ENCODE data around the gene INO80E. TPM values are rescaled to one million over a fixed set of nuclear protein-coding genes. Genes with fewer than 3 reads are reported as not detected.

Gene INO80E
- total RNA-seq, 2 experiments from 2014 or later, result 84.1 to 94.0 TPM

DNA sequence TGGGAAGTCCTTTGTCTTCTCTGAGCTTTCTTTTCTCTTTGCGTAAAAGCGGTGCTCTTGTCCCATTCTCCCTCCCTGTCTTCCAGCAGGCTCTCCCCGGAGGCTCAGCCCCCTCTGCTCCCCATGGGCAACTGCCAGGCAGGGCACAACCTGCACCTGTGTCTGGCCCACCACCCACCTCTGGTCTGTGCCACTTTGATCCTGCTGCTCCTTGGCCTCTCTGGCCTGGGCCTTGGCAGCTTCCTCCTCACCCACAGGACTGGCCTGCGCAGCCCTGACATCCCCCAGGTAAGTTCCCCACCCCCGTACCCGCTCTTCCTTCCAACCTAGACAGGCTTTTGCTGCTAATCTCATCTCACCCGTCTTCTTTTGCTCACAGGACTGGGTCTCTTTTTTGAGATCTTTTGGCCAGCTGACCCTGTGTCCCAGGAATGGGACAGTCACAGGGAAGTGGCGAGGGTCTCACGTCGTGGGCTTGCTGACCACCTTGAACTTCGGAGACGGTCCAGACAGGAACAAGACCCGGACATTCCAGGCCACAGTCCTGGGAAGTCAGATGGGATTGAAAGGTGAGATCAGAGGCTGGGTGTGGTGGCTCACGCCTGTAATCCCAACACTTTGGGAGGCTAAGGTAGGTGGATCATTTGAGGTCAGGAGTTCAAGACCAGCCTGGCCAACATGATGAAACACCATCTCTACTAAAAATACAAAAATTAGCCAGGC, 32.9 kb upstream of the INO80E start:
- peaks cover 2% of the 10 kb centered on the region for H3K36me3 Mint-ChIP-seq
- no peak for DNase-seq
- intact Hi-C loops (cut with micrococcal nuclease), result loop anchor here (5.0 kb wide), 2 partner anchors 34 to 36 kb away; partner anchors contain the start of genes HIRIP3, INO80E and KCTD13
- H3K27me3 Mint-ChIP-seq, result no peaks in the 10 kb centered on the region
- ChIA-PET POLR2A (interaction anchor here (1.2 to 2.7 kb wide), 4 partner anchors 10 to 46 kb away, joined by 3 to 25 read pairs (median 6); partner anchors contain the start of genes KCTD13 and TAOK2), CTCF (interaction anchor here (1.3 kb wide), 1 partner anchor 43 kb away, joined by 3 read pairs; no protein-coding TSS in a partner anchor)
- peaks cover 16% of the 10 kb centered on the region for H3K4me1 Mint-ChIP-seq (ENCODE audit: low read depth)
- peak overlapping the region; percentile 60 for H3K27ac Mint-ChIP-seq
- H3K9me3 Mint-ChIP-seq, result no peaks in the 10 kb centered on the region
- H3K4me3 Mint-ChIP-seq, result peak overlapping the region; percentile 85

DNA sequence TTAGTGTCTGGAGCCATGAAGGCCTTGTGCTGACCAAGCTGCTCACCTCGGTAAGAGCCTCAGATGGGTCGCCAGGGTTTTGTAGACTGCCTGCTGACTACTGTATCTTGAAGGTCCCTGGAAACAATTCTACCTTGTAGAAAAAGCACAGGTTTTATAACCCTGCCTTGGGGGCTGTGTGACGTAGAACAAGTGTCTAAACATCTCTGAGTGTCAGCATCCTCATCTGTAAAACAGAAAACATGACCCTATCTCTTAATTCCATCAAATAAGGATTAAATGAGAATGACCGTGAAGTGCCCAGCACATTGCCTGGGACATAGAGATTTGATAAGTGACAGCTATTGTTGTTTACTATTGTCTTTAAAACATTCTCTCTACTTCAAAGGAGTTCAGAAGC, 27.8 kb upstream of the INO80E start:
- CTCF ChIA-PET, result no interaction called here

GRCh38 chr16:29971304-29971703, 24.7 kb upstream of the INO80E start:
- H3K36me3 Mint-ChIP-seq, result peaks cover 24% of the 10 kb centered on the region
- peaks cover 24% of the 10 kb centered on the region for H3K4me1 Mint-ChIP-seq (ENCODE audit: low read depth)
- no peak for DNase-seq
- no peak overlapping the region for H3K27ac Mint-ChIP-seq
- H3K9me3 Mint-ChIP-seq, result peaks cover 6% of the 10 kb centered on the region
- no peaks in the 10 kb centered on the region for H3K27me3 Mint-ChIP-seq
- ChIA-PET CTCF (interaction anchor here (0.6 to 2.3 kb wide), 2 partner anchors 35 to 123 kb away, joined by 3 to 5 read pairs; no protein-coding TSS in a partner anchor), POLR2A (no interaction called here)
- intact Hi-C loops (cut with micrococcal nuclease), result no loop called here
- H3K4me3 Mint-ChIP-seq, result no peak overlapping the region

More for the DNA sequence above, 27.8 kb upstream of the INO80E start:
- POLR2A ChIA-PET, result no interaction called here
- Mint-ChIP-seq H3K36me3 (peaks cover 23% of the 10 kb centered on the region), H3K27me3 (no peaks in the 10 kb centered on the region), H3K4me3 (no peak overlapping the region), H3K4me1 (ENCODE audit: low read depth) (peaks cover 6% of the 10 kb centered on the region), H3K9me3 (peaks cover 4% of the 10 kb centered on the region), H3K27ac (no peak overlapping the region)
- intact Hi-C loops (cut with micrococcal nuclease), result no loop called here
- DNase-seq, result no peak

GRCh38 chr16:29972500-29972899, 23.5 kb upstream of the INO80E start:
- Mint-ChIP-seq H3K4me1 (ENCODE audit: low read depth) (peaks cover 34% of the 10 kb centered on the region), H3K27ac (peak overlapping the region; percentile 67), H3K9me3 (peaks cover 6% of the 10 kb centered on the region), H3K4me3 (no peak overlapping the region), H3K36me3 (peaks cover 24% of the 10 kb centered on the region), H3K27me3 (no peaks in the 10 kb centered on the region)
- intact Hi-C loops (cut with micrococcal nuclease), result loop anchor here (2.0 kb wide), 1 partner anchor 46 kb away; the partner anchor contains the start of gene KCTD13
- DNase-seq, result peak; percentile 9
- POLR2A ChIA-PET, result interaction anchor here (1.2 to 2.3 kb wide), 3 partner anchors 8 to 46 kb away, joined by 5 to 25 read pairs (median 13); partner anchors contain the start of genes KCTD13 and TMEM219
- CTCF ChIA-PET, result interaction anchor here (0.8 to 2.3 kb wide), 7 partner anchors 11 to 165 kb away, joined by 3 to 13 read pairs (median 4); partner anchors contain the start of genes KCTD13, PAGR1 and TMEM219

GRCh38 chr16:29972992-29973383, 23.1 kb upstream of the INO80E start:
- ChIA-PET CTCF (interaction anchor here (0.6 to 2.3 kb wide), 9 partner anchors 11 to 436 kb away, joined by 3 to 13 read pairs (median 4); partner anchors contain the start of genes KCTD13, PAGR1 and TMEM219), POLR2A (interaction anchor here (0.8 to 2.3 kb wide), 9 partner anchors 9 to 111 kb away, joined by 3 to 25 read pairs (median 5); partner anchors contain the start of genes HIRIP3, INO80E, KCTD13 and TMEM219)
- H3K27me3 Mint-ChIP-seq, result no peaks in the 10 kb centered on the region
- H3K4me3 Mint-ChIP-seq, result peak overlapping the region; percentile 89
- H3K36me3 Mint-ChIP-seq, result peaks cover 24% of the 10 kb centered on the region
- DNase-seq, result no peak
- H3K9me3 Mint-ChIP-seq, result peaks cover 6% of the 10 kb centered on the region
- intact Hi-C loops (cut with micrococcal nuclease), result loop anchor here (1.0 to 2.0 kb wide), 4 partner anchors 11 to 164 kb away; partner anchors contain the start of genes INO80E, KCTD13 and TMEM219
- H3K27ac Mint-ChIP-seq, result peak overlapping the region; percentile 67
- peaks cover 34% of the 10 kb centered on the region for H3K4me1 Mint-ChIP-seq (ENCODE audit: low read depth)

DNA sequence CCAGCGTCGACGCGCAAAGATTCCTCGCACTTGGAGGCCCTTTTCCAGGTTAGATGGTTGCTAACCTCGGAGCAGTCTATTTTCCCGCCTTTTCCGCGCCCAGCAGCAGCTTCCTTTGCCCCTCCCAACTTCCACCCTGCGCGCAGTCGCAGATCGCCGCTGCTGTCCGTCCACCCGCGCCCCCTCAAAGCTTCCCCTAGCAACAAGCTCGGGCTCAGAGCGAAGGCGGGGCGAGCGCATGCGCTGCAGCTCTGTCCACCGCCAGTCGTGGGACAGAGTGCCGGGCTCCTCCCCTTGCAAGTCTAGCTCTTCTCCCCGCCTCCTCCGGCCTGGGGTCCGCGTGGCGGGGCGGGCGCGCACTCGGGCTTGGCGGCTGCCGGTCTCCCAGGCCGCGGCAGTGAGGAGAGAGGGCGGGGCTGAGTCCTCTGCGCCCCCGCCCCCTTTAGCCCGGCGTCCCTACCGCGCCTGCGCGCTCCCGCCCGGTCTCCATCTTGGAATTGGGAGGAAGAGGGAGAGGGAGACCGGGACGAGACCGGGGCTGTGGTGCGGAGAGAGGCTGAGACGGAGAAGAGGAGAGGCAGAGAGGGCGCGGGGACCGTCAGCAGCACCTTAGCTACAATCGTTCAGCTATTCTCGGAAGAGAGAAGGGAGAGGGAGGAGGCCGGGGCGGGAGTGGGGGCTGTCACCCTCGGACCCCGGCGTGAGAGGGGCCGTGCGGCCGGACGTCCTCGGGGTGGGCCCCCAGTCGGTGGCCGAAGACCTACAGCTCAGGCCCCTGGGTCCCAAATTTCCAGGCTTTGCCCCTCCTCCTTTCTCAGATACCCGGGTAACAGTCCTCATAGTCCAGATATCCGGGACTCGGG, 22.4 kb upstream of the INO80E start, which contains the start of gene TAOK2:
Gene TAOK2 (plus strand): TSS at position 485 of the 863 bp plus-strand sequence. CDS start 3,905 bp downstream, outside the sequence.
- Mint-ChIP-seq H3K9me3 (peaks cover 6% of the 10 kb centered on the region), H3K36me3 (peaks cover 24% of the 10 kb centered on the region), H3K27me3 (no peaks in the 10 kb centered on the region), H3K4me1 (ENCODE audit: low read depth) (peaks cover 34% of the 10 kb centered on the region), H3K27ac (peak within 1 kb of the TSS; percentile 86), H3K4me3 (peak within 1 kb of the TSS; percentile 89)
- CTCF ChIA-PET, result interaction anchor here (0.6 to 2.3 kb wide), 10 partner anchors 12 to 436 kb away, joined by 3 to 13 read pairs (median 4); partner anchors contain the start of genes PAGR1 and TMEM219
- POLR2A ChIA-PET, result interaction anchor here (0.6 to 2.3 kb wide), 10 partner anchors 9 to 112 kb away, joined by 3 to 25 read pairs (median 4); partner anchors contain the start of genes HIRIP3, INO80E, KCTD13 and TMEM219
- peak; percentile 98 for DNase-seq
- intact Hi-C loops (cut with micrococcal nuclease), result loop anchor here (1.0 to 2.0 kb wide), 4 partner anchors 11 to 164 kb away; partner anchors contain the start of genes INO80E, KCTD13 and TMEM219

DNA sequence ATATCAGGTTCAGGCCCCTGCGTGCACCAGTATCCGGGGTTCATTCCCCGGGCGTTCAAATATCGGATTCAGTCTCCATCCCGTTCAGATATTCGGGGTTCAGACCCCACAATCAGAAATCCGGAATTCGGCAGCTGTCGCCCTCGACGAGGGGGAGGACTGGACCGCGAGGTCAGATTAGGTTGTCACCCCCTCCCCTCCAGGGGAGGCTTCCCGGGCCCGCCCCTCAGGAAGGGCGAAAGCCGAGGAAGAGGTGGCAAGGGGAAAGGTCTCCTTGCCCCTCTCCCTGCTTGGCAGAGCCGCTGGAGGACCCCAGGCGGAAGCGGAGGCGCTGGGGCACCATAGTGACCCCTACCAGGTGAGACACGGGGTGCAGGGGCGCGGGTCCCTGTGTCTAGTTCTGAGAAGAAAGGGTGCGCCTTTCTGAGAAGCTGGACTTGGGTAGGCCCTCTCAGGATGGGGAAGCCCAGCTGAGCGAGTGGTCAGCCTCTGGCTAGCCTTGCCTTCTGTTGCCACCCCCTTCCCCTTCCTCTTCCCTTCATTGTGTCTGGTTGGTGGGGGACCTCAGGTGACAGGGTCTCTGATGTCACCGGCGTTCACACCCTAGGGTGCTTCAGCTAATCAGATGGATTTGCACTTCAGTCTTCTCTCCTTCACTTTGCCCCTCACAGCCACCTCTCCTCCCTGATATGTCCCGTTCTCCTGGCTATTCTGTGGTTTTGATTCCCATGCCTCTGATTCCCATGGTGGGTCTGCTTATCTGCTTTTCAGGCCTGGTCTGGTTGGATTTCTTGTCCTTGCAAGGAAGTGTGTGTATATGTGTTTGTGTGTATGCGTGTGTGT, 21.5 kb upstream of the INO80E start:
- peaks cover 34% of the 10 kb centered on the region for H3K4me1 Mint-ChIP-seq (ENCODE audit: low read depth)
- ChIA-PET POLR2A (interaction anchor here (0.6 to 2.3 kb wide), 6 partner anchors 13 to 148 kb away, joined by 3 to 25 read pairs (median 10); partner anchors contain the start of genes ALDOA, HIRIP3, INO80E and KCTD13), CTCF (interaction anchor here (1.0 to 1.7 kb wide), 4 partner anchors 57 to 282 kb away, joined by 3 to 6 read pairs (median 3); partner anchors contain the start of gene TLCD3B)
- peak overlapping the region; percentile 89 for H3K4me3 Mint-ChIP-seq
- peak overlapping the region; percentile 86 for H3K27ac Mint-ChIP-seq
- H3K9me3 Mint-ChIP-seq, result peaks cover 6% of the 10 kb centered on the region
- H3K27me3 Mint-ChIP-seq, result no peaks in the 10 kb centered on the region
- peak; percentile 43 for DNase-seq
- intact Hi-C loops (cut with micrococcal nuclease), result no loop called here
- peaks cover 24% of the 10 kb centered on the region for H3K36me3 Mint-ChIP-seq

GRCh38 chr16:29975134-29975538, 20.9 kb upstream of the INO80E start:
- peak overlapping the region; percentile 89 for H3K4me3 Mint-ChIP-seq
- ChIA-PET POLR2A (interaction anchor here (0.8 to 2.3 kb wide), 3 partner anchors 49 to 148 kb away, joined by 5 to 8 read pairs (median 6); partner anchors contain the start of genes ALDOA and KCTD13), CTCF (interaction anchor here (1.1 to 2.0 kb wide), 5 partner anchors 14 to 283 kb away, joined by 3 to 6 read pairs (median 4); partner anchors contain the start of genes TLCD3B and TMEM219)
- H3K4me1 Mint-ChIP-seq (ENCODE audit: low read depth), result peaks cover 34% of the 10 kb centered on the region
- intact Hi-C loops (cut with micrococcal nuclease), result no loop called here
- DNase-seq, result no peak
- no peaks in the 10 kb centered on the region for H3K27me3 Mint-ChIP-seq
- peak overlapping the region; percentile 86 for H3K27ac Mint-ChIP-seq
- peaks cover 6% of the 10 kb centered on the region for H3K9me3 Mint-ChIP-seq
- peaks cover 26% of the 10 kb centered on the region for H3K36me3 Mint-ChIP-seq

DNA sequence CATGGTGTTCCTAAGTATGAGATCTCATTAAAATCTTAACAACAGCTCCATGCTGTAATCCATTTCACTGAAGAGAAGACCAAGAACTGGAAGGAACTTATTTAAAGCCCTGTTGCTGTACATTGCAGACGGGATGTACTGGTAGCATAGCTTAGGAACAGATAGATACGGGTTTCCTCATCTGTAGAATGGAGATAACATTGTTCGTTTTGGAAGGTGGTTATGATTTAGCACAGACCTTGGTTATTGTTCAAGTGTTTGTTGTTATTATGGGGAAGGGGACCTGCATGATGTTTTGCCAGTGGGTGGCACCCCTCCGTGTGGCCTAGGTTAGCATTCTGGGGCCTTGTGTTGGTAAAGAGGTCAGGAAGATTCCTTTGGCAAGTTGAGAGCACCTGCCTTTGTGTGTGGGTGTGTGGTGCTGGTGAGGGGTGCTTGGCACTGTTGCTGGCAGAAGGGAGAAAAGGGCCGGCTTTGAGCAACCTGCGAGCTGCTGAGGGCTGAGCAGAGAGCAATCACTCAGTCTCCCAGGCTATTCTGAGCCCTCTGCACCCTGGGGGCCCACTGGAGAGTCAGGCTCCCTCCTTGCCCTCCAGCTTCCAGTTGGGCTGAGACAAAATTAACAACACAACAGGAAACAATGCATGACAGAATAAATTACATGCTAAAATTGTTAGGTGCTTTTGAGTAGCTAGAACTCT, 20.1 kb upstream of the INO80E start:
- Mint-ChIP-seq H3K4me1 (ENCODE audit: low read depth) (peaks cover 34% of the 10 kb centered on the region), H3K36me3 (peaks cover 30% of the 10 kb centered on the region), H3K27me3 (no peaks in the 10 kb centered on the region), H3K9me3 (peaks cover 6% of the 10 kb centered on the region), H3K4me3 (peak overlapping the region; percentile 89), H3K27ac (peak overlapping the region; percentile 59)
- CTCF ChIA-PET, result interaction anchor here (0.6 to 2.0 kb wide), 7 partner anchors 11 to 275 kb away, joined by 3 to 6 read pairs (median 3); partner anchors contain the start of genes MVP, TLCD3B and TMEM219
- intact Hi-C loops (cut with micrococcal nuclease), result no loop called here
- POLR2A ChIA-PET, result interaction anchor here (0.8 to 2.3 kb wide), 3 partner anchors 49 to 158 kb away, joined by 3 to 8 read pairs (median 6); partner anchors contain the start of genes ALDOA and KCTD13
- no peak for DNase-seq

Data from activated CD4-positive, alpha-beta memory T cell treated with anti-CD3 and anti-CD28 coated beads for 36 hours (primary cell).